Endothelial cell of umbilical vein (primary cell): ENCODE measurements around the gene NTMT1. TPM values are rescaled to one million over a fixed set of nuclear protein-coding genes. Genes with fewer than 3 reads are reported as not detected.

ENCODE experiments used
- BruUV-seq: library from RNA; stranded (reverse); fragments of 400-500 nt; replicated peaks from 2 replicates; lab custom pipeline; 2021; lab: Mats Ljungman, UMichigan
- CTCF ChIA-PET: fragments of 300-600, 350-600 bp; sonication (Branson Sonifier 250); formaldehyde crosslinking; loops from one replicate; lab custom pipeline; 2021; ENCODE audit warnings: antibody characterized with exemption, inconsistent platforms; lab: Charles Lee
- POLR2A ChIA-PET: fragments of 300-600, 350-600 bp; sonication (Branson Sonifier 250); formaldehyde crosslinking; loops from one replicate; lab custom pipeline; 2021; ENCODE audit warnings: antibody characterized with exemption, inconsistent platforms; lab: Charles Lee
- DNase-seq: peaks from one replicate; pipeline ENCODE4 v3.0.0-alpha.2; 2011; ENCODE audit warnings: low read depth, low spot score
- FAIRE-seq: peaks from 2 replicates; lab custom pipeline; 2011; peaks lifted over from hg19 to GRCh38; lab: Jason Lieb, UNC
- H2AFZ ChIP-seq: 2 replicates; pipeline ENCODE4 v1.6.0; 2012; ENCODE audit warnings: low read depth, low read length, control low read depth, inconsistent platforms
- H3K27ac ChIP-seq: 2 replicates; pipeline ENCODE4 v1.5.1; 2011; ENCODE audit warnings: low read depth, mild to moderate bottlenecking, control low read depth, low read length, moderate library complexity; ENCODE audit not compliant: insufficient read depth
- H3K27me3 ChIP-seq, 2 experiments: 2 replicates each; pipeline versions ENCODE4 v1.6.0 to v1.6.1; 2011; ENCODE audit warnings: low read length in 2 of 2, mixed read lengths in 1 of 2; ENCODE audit not compliant: control insufficient read depth in 2 of 2, insufficient read depth in 2 of 2
- H3K36me3 ChIP-seq, 2 experiments: 2 replicates in 1 of 2; 3 replicates in 1 of 2; pipeline ENCODE4 v1.5.1; 2011; ENCODE audit warnings: low read length in 2 of 2, mild to moderate bottlenecking in 1 of 2, moderate library complexity in 1 of 2; ENCODE audit not compliant: control insufficient read depth in 2 of 2, insufficient read depth in 2 of 2; ENCODE audit errors: extremely low read depth in 1 of 2
- H3K4me1 ChIP-seq: 3 replicates; pipeline ENCODE4 v1.5.1; 2011; ENCODE audit warnings: mild to moderate bottlenecking, low read length; ENCODE audit not compliant: control insufficient read depth, insufficient read depth; ENCODE audit errors: extremely low read depth
- H3K4me2 ChIP-seq: 2 replicates; pipeline ENCODE4 v1.6.1; 2011; ENCODE audit warnings: low read length, control low read depth, mixed read lengths; ENCODE audit not compliant: insufficient read depth
- H3K4me3 ChIP-seq, 3 experiments: fragments of 200-600 bp in 1 of 3; sonication (generic), shearing (Covaris generic) in 1 of 3; replicated peaks in 1 of 3; 2 replicates each; pipeline ENCODE4 v1.5.1; 2011 to 2016; ENCODE audit warnings: control low read depth in 3 of 3, low read length in 3 of 3, mild to moderate bottlenecking in 2 of 3, inconsistent platforms in 1 of 3, low read depth in 1 of 3, moderate library complexity in 1 of 3; ENCODE audit not compliant: insufficient read depth in 1 of 3
- H3K79me2 ChIP-seq: 2 replicates; pipeline ENCODE4 v1.6.0; 2012; ENCODE audit warnings: low read length, inconsistent platforms; ENCODE audit not compliant: control insufficient read depth, insufficient read depth
- H3K9ac ChIP-seq: replicated peaks from 2 replicates; pipeline ENCODE3; 2011; ENCODE audit warnings: low read length, control low read depth; ENCODE audit not compliant: insufficient read depth; ENCODE audit errors: extremely low read depth
- H3K9me1 ChIP-seq: replicated peaks from 3 replicates; pipeline ENCODE4 v1.6.0; 2011; ENCODE audit warnings: mild to moderate bottlenecking, low read length; ENCODE audit not compliant: control insufficient read depth, insufficient read depth; ENCODE audit errors: extremely low read depth
- H3K9me3 ChIP-seq: replicated peaks from 2 replicates; pipeline ENCODE4 v1.5.1; 2012; ENCODE audit warnings: low read length, inconsistent platforms; ENCODE audit not compliant: control insufficient read depth, insufficient read depth
- H4K20me1 ChIP-seq: replicated peaks from 2 replicates; pipeline ENCODE3; 2011; ENCODE audit warnings: mild to moderate bottlenecking, low read length; ENCODE audit not compliant: control insufficient read depth, insufficient read depth; ENCODE audit errors: extremely low read depth
- EZH2 ChIP-seq: IDR thresholded peaks from 2 replicates; pipeline ENCODE4 v1.6.1; 2012; ENCODE audit warnings: borderline replicate concordance, low read depth, mild to moderate bottlenecking, moderate library complexity, low read length, inconsistent platforms; ENCODE audit not compliant: severe bottlenecking
- FOS ChIP-seq: IDR thresholded peaks from 2 replicates; pipeline ENCODE4 v1.6.1; 2011; ENCODE audit warnings: mild to moderate bottlenecking, low read length, moderate library complexity, borderline replicate concordance; ENCODE audit not compliant: insufficient read depth
- GATA2 ChIP-seq: IDR thresholded peaks from 2 replicates; pipeline ENCODE4 v1.7.0; 2011; ENCODE audit warnings: low read depth, mild to moderate bottlenecking, moderate library complexity, mixed read lengths, low read length; ENCODE audit not compliant: insufficient read length, insufficient read depth
- JUN ChIP-seq: IDR thresholded peaks from 2 replicates; pipeline ENCODE4 v1.6.1; 2011; ENCODE audit warnings: borderline replicate concordance, low read depth; ENCODE audit not compliant: insufficient read length, insufficient read depth
- MAX ChIP-seq: IDR thresholded peaks from 2 replicates; pipeline ENCODE4 v1.6.1; 2011; ENCODE audit not compliant: insufficient read depth, insufficient read length
- MYC ChIP-seq: IDR thresholded peaks from one replicate; pipeline ENCODE4 v1.6.1; 2011; ENCODE audit warnings: mild to moderate bottlenecking, low read depth, low read length
- POLR2A ChIP-seq: IDR thresholded peaks from 2 replicates; pipeline ENCODE4 v1.6.1; 2012; ENCODE audit warnings: low read depth, mild to moderate bottlenecking, control low read depth, low read length
- POLR2AphosphoS5 ChIP-seq: IDR thresholded peaks from 2 replicates; pipeline ENCODE4 v1.6.1; 2012; ENCODE audit warnings: low read depth, mild to moderate bottlenecking, control low read depth, low read length, moderate library complexity; ENCODE audit not compliant: insufficient read depth
- dilution Hi-C: fragments of 300-500 bp; cut with MboI; formaldehyde crosslinking; loops from one replicate; pipeline ENCODE4 v1.15.0; 2019; ENCODE audit warnings: low sequenced_read_pairs; ENCODE audit not compliant: extremely low pct_ligation_motif_present
- intact Hi-C: fragments of 100-400 bp; cut with micrococcal nuclease; formaldehyde crosslinking; loops from one replicate; pipeline ENCODE4 v1.10.0; 2022
- polyA plus RNA-seq, 4 experiments: library from polyadenylated mRNA; depleted of rRNA in 3 of 4; stranded (reverse) in 3 of 4; unstranded in 1 of 4; fragments of >200 nt; gene quantifications; 2 replicates each; pipeline versions ENCODE4 v1.2.1 to v1.2.3, GENCODE V29; 2011 to 2012; ENCODE audit warnings: missing spikeins in 1 of 4
- total RNA-seq: library from RNA; stranded (reverse); gene quantifications from 2 replicates; pipeline ENCODE4 v1.2.3, GENCODE V29; 2021
- TF ChIP-seq, protein P1 (sequence below), 2 donors: IDR thresholded peaks; 1 replicate in 1 of 2; 2 replicates in 1 of 2; pipeline ENCODE4 v1.5.1; 2011; ENCODE audit warnings: low read length in 2 of 2, mild to moderate bottlenecking in 2 of 2, moderate library complexity in 2 of 2, control low read depth in 1 of 2, inconsistent platforms in 1 of 2, low read depth in 1 of 2; ENCODE audit not compliant: insufficient read depth in 1 of 2; ENCODE audit errors: extremely low read depth in 1 of 2

The NTMT1 gene
- total and polyA plus RNA-seq, 2 donors (not counting 3 experiments of a cell fraction or from before 2014, with no cell fraction given), result 47.6 to 58.3 TPM

GRCh38 chr9:129601082-129601674, 24.8 kb upstream of the NTMT1 start:
- H3K79me2 ChIP-seq, result no peaks in the 10 kb centered on the region
- DNase-seq (no peak), FAIRE-seq (no peak)
- ChIA-PET CTCF (no interaction called here), POLR2A (no interaction called here)
- no peaks in the 10 kb centered on the region for H3K9me1 ChIP-seq
- intact Hi-C loops, result no loop called here
- no peak overlapping the region for H3K4me2 ChIP-seq
- no peak overlapping the region for H3K9ac ChIP-seq
- no peaks in the 10 kb centered on the region for H3K27me3 ChIP-seq
- no peak for TF ChIP-seq GATA2
- TF ChIP-seq, protein P1, sequence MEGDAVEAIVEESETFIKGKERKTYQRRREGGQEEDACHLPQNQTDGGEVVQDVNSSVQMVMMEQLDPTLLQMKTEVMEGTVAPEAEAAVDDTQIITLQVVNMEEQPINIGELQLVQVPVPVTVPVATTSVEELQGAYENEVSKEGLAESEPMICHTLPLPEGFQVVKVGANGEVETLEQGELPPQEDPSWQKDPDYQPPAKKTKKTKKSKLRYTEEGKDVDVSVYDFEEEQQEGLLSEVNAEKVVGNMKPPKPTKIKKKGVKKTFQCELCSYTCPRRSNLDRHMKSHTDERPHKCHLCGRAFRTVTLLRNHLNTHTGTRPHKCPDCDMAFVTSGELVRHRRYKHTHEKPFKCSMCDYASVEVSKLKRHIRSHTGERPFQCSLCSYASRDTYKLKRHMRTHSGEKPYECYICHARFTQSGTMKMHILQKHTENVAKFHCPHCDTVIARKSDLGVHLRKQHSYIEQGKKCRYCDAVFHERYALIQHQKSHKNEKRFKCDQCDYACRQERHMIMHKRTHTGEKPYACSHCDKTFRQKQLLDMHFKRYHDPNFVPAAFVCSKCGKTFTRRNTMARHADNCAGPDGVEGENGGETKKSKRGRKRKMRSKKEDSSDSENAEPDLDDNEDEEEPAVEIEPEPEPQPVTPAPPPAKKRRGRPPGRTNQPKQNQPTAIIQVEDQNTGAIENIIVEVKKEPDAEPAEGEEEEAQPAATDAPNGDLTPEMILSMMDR (IDR thresholded peaks at IDR 0.05; ENCODE audit: extremely low read depth in 1 of 2, insufficient read depth in 1 of 2, low read depth in 1 of 2, low read length in 2 of 2), result no peak
- no peak for TF ChIP-seq MYC
- TF ChIP-seq JUN, result no peak
- TF ChIP-seq MAX, result no peak
- no peak for TF ChIP-seq FOS
- TF ChIP-seq EZH2, result no peak
- TF ChIP-seq POLR2A, result no peak
- TF ChIP-seq POLR2AphosphoS5, result no peak
- peaks cover 10% of the 10 kb centered on the region for H3K4me1 ChIP-seq
- no TSS peak for BruUV-seq
- H3K27ac ChIP-seq, result no peak overlapping the region
- H4K20me1 ChIP-seq, result no peaks in the 10 kb centered on the region
- H3K4me3 ChIP-seq, result no peak overlapping the region
- dilution Hi-C loops, result no loop called here
- H2AFZ ChIP-seq, result no peak overlapping the region
- H3K36me3 ChIP-seq, result no peaks in the 10 kb centered on the region
- H3K9me3 ChIP-seq, result no peaks in the 10 kb centered on the region
